HG03460 (cell line): ENCODE results near the gene SDC1.
"Not testable (repeated sequence)": the region's sequence is repeated elsewhere in the genome, so short reads cannot be mapped to it uniquely, and the experiment has no call there.

Experiments used
- ATAC-seq: cut with Tn5 transposase; IDR thresholded peaks from one replicate; pipeline ENCODE4 v1.9.1; 2021; ENCODE audit not compliant: unreplicated experiment

SDC1 gene, protein sequence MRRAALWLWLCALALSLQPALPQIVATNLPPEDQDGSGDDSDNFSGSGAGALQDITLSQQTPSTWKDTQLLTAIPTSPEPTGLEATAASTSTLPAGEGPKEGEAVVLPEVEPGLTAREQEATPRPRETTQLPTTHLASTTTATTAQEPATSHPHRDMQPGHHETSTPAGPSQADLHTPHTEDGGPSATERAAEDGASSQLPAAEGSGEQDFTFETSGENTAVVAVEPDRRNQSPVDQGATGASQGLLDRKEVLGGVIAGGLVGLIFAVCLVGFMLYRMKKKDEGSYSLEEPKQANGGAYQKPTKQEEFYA

DNA sequence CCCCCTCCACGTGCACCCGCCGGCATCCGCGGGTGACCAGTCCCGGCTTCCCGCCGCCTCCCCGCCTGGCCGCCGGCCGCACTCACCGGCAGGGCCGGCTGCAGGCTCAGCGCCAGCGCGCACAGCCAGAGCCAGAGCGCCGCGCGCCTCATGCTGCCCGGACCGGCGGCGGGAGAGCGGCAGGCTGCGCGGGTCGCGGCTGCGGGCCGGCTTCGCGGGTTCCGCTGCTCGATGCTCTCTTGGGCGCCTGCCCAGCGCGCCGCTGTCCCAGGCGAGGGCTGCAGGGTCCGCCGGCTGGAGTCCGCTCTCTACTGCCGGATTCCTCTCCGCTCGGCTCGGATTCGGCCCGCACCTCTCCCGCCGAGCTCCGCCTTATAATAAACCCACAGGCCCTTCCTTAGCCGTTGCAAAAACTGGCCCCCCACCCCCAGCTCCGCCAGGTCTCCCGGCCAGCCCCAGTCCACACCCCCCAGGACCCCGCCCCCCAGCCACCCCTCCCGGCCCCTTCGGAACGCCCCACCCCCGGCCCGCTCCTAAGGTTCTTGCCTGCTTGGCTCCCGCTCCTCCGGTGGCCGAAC lies at the start of gene SDC1:
SDC1 (minus strand) TSS at position 415 of the 578 bp plus-strand sequence; CDS start at position 152, 263 bp downstream.
- ATAC-seq, result no peak

DNA sequence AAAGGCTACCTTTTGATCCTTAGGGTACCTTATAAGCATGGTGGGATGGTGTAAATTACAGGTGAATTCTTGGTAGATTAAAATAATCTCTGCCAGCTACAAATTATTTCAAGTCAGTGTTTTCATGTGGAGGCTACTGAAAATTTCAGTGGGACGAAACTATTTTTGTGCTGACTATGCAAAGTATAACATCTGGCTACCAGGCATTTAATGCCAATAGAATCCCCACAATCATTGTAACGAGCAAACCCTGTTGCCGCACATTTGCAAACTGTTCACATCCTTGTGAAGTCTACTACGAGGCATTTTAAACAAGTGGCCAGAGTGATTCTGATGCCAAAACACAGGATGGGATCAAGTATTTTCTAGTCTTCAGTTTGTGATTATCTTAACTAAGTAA lies 48.1 kb upstream of the SDC1 start:
- ATAC-seq, result no peak

DNA sequence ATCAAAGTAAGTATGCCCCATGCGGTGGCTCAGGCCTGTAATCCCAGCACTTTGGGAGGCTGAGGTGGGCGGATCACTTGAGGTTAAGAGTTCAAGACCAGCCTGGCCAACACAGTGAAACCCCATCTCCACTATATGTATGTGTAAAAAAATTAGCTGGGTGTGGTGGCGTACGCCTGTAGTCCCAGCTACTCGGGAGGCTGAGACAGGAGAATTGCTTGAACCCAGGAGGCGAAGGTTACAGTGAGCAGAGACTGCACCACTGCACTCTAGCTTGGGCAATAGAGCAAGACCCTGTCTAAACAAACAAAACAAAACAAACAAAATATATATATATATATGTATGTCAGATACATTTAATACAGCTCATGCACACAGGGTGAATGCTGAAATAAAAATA lies 43.4 kb upstream of the SDC1 start:
- ATAC-seq, result not testable (repeated sequence)

DNA sequence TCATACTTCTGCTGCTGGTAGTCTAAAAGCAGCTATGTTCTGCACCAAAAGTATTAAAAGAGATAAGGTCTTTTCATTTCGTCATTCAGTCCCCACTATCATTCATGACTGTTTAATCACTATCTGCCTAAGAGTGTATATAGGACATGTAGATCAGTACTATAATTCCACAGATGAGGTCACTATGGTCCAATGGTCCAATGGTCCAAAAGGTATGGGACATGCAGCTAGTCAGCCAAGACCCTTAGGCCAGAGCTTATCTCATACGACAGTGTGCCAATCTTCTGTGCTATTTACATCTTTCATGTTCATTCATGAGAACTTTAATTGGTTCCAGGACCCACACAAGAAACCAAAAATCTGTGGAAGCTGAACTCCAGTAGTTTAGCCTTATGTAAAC lies 42.6 kb upstream of the SDC1 start:
- no peak for ATAC-seq

DNA sequence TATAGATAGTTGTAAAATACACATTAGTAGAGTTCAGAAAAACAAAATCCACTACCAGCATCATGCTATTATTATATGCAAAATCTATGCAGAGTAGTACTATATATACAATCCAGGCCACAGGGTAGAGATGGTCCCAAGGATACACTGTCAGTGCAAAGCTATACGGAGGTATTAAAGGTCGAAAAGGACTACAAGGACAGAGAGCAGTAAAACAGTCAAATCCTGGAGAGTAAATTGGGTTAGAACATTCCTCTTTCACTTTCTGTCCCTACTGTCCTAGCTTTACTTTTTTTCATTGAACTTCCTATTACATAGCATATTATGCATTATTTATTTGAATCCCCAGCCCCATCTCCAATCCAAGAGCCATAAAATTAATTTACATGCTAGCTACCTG lies 39.7 kb upstream of the SDC1 start:
- ATAC-seq, result no peak

DNA sequence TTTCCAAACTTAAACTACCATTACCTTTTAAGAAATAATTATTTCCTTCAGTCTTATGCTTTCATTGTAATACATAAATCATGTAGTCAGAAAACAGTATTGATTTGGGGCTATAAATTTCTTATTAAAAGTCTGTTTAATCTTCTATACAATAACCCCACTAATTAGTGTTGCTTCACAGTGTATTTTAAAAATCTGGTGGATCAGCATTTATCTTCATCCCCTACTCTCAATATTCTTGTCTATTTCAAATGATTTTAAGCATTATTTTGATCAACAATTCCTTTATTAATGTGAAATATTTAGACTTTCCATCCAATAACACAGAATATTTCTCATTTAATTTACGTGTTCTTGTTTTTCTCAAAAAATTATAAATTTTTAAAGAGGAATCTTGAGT lies 32.5 kb upstream of the SDC1 start:
- ATAC-seq, result no peak

DNA sequence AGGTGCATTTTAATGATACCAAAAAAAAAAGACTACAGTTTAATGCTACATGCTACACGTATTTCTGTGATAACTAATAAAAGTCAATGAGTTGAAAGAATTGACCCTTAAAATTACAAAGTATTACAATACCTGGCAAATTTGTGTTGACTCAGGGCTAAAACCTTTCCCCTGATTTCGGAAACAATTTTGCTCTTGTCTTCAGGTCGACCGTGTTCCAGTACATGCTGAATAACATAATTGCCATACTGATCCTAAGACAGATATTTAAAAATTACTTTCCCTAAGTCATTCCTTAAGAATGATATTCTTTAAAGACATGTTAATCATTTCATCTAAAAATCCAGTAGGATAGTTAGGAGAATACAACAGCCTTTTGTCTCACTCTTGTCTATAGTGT lies 29.8 kb upstream of the SDC1 start:
- ATAC-seq, result no peak

DNA sequence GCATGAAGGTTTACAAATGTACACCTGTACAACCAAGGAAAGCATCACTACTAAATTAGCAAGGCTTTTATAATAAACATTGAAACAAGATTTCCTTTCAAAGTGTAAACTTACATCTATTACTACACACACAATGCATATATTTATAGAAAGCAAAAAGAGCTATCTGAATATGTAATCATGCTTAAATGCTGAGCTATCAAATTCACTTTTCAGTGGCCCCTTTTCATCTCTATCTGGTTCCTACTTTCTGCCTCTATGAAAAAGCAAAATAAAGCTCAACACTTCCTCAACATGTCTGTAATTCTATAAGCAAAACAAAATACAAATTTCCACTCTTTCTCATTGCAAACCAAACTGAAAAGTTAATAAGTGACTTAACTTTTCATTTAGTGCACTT lies 25.5 kb upstream of the SDC1 start:
- no peak for ATAC-seq

DNA sequence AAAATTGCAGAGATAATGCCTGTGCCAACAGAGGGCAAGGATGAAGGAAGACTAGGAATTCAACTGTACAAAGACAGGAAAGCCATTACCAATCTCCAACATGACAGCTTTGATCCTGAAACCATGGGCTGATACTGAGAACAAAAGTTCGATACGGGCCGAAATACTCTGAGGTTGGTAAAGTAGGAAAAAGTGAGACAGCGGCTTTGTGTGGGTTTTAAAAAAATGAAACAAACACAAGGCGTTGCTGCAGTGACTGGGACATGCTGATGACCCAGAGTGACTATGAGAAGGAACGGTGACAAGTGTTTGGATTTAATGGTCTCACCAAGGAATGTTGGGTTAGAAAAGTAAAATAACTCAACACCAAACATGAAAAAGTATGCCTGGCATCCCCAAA lies 24.2 kb upstream of the SDC1 start:
- no peak for ATAC-seq

DNA sequence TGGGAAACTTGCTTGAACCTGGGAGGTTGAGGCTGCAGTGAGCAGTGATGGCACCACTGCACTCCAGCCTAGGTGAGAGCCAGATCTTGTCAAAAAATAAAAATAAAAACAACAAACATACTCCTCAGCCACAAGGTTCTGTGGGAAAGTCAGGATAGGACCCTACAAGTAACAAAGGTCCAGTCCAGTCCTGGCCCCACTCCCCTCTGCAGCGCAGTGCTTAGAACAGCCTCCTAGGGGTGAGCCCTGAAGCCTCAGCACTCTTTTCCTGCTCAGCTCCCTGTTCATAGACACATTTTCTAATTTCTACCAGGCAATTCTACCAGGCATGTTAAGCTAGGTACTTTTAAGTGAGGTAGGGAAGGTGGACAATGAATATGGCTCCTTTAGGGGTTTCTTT lies 22.2 kb upstream of the SDC1 start:
- no peak for ATAC-seq

DNA sequence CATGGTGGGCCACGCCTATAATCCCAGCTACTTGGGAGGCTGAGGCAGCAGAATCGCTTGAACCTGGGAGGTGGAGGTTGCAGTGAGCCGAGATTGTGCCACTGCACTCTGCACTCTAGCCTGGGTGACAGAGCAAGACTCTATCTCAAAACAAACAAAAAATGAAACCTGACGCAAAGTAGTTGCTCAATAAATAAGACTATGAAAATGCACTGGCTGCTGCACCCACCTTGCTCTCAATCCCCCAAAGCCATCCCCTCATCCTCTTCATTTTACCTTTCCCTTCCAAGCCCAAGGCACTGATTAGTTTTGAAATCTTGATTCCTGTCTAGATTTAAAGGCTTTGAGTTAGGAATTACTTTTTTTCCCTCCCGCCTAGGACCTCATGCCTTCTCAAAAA lies 18.7 kb upstream of the SDC1 start:
- not testable (repeated sequence) for ATAC-seq

DNA sequence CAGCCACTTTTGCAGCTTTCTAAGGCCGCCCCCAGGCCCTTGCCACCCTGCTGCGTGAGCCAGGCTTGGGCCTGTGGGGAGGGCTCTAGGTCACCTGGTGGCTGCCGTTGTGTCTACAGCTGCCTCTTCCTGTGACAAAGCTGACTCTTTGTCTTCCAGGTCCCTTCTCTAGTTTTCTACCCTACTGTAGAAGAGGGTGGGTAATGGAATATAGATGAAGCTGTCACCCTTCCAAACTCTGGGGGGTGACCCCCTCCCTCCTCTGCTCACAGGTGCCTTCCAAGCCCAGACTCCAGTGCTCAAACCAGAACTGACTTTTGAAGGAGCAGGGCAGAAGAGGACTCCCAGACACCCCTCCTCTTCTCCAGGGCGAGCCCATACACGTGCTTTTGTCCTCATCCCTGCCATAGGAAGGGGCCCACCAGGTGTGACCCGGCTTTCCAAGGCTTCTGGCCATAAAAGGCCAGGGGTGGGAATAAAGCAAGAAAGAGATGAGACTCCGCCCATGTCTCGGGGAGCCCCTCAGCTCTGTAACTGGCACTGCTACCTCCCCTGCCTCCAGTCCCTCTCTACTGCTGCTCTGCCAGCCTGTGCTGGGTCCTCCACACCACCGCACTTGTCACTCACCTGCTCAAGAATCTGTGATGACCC lies 17.9 kb upstream of the SDC1 start:
- ATAC-seq, result no peak

DNA sequence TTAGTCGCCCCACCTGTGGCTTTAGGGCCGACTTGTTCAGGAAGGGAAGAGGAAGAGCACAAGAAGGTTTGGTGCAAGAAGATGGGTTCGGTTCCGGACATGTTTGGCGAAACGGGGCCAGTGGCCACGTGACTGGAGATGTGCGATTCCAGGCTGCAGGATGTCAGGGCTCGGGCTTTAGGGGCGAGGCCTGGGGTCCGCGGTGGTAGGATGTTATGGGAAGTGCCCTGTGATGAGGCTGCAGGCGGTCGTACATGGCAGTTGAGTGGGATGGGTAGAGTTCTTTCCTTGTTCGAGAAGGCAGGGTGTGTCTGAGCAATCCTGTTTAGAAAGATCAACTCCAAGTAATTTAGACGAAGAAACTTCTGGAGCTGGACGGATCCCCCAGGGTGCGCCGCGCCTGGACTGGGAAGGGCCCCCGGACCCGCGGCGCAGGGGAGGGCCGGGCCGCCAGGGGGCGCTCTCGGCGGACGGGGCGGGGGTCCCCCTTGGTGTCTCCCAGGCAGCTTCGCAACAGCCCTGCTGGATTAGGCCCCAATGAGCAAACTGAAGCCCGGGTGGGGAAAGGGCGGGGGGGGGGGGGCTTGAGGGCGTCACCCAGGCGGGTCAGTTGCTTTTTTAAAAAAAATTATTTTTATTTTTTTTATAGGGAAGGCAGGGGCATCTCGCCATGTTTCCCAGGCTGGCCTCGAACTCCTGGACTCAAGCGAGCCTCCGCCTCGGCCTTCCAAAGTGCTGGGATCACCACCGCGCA lies 17.2 kb upstream of the SDC1 start:
- no peak for ATAC-seq

DNA sequence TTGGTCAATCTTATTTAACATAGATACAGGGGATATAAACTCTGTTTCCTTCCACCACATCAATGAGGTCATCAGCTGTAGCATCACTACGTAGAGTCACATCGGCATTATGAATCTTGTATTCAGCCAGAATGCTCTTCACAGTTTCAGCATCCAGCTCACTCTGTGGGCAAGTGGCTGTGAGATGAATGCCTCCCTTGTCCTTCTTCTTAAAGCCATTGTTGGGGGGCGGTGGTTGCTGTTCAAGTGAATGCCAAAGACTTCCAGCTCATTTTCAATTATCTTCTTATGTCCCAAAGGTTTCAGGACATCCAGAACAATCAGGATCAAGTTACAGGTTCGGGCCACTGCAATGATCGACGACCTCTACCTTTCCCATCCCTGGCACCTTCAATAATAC lies 15.4 kb upstream of the SDC1 start:
- not testable (repeated sequence) for ATAC-seq

DNA sequence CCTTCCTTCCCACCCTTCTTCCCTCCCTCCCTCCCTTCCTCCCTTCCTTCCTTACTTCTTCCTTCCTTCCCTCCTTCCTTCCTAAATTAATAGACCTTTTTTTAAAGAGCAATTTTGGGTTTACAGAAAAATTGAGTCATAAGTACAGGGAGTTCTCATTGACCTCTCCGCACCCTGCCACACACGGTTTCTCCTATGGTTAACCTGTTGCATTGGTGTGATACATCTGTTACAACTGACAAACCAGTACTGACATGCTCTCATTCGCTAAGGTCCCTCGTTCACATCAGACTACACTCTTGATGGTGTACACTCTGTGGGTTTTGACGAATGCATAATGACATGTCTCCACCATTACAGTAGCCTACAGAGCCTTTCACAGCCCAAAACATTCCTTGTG lies 11.6 kb upstream of the SDC1 start:
- ATAC-seq, result no peak

DNA sequence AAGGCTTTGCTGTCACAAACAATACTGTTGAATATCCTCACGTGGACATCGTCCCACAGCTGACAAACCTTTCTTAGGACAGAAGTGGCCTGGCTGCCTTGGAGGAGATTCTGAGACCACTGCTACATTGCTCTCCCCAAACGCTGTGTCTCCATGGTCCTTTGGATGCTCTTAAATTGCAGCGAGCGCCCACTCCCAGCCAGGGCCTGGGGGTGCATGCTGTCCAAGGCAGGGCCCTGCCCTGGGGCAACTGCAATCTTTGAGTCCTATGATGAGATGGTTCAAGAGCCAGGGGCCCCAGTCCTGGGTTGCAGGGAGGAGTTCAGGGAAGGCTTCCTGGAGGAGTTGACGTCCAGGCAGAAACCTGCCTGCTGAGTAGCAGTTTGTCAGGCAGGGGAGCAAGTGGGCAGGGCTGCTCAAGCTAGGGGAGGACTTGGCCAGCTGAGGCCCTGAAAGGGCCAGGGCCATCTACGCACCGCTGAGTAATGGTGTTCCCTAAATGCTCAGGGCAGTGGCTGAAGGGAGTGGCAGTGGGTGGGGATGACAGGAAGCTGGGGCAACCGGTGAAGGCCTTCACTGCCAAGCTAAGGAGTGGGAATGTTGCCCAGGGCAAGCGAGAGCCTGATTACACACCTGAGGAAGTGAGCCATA lies 10.8 kb upstream of the SDC1 start:
- no peak for ATAC-seq

DNA sequence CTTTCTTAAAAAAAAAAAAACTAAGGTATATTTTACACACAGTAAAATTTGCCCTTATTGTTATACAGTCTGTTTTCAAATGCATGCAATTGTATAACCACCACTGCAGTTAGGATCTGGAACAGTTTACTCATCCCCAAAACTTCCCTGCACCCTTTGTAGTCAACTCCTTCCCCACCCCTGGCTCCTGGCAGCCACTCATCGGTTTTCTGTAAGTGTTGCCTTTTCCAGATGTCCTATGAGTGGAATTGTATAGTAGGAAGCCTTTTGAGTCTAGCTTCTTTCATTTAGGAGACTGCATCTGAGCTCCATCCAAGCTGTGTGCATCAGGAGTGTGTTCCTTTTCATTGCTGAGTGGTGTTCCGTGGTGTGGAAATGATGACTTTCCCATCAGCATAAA lies 9.7 kb upstream of the SDC1 start:
- ATAC-seq, result not testable (repeated sequence)

DNA sequence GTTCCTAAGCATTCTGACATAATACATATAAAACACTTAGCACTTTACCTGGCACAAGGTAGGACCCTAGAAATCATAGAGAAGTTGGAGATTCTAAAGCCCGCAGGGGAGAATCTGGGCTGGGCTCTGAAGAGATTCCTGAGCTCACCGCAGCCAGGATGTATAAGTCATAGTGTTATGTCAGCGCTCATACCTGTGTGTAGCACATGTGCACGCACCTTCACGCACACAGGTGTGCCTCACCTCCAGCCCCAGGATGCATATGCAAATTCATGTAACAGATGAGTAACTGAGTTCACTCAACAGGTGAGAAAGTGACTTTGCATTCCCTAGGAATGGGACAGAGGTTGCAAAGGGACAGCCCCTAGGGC lies 7.9 kb upstream of the SDC1 start:
- no peak for ATAC-seq

DNA sequence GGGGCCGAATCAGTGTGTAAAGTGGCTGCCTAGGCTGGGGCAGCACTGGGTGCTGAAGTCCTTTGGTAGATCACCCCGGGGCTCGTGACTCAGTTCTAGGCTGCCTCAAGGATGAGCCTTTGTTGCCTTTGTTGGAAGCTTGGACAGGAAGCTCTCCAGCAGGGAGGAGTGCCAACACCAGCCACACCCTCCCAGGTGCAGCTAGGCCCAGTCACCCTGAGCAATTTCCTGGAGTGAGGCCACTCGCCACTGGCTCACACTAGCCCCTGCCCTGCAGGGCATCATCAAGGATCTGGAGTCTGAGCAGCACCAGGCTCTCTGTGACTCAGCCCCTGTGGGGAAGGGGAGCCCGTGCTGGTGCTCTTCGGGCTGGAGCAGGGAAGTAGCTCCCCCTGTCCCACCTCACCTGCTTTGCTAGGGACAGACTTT lies 6.7 kb upstream of the SDC1 start:
- no peak for ATAC-seq

DNA sequence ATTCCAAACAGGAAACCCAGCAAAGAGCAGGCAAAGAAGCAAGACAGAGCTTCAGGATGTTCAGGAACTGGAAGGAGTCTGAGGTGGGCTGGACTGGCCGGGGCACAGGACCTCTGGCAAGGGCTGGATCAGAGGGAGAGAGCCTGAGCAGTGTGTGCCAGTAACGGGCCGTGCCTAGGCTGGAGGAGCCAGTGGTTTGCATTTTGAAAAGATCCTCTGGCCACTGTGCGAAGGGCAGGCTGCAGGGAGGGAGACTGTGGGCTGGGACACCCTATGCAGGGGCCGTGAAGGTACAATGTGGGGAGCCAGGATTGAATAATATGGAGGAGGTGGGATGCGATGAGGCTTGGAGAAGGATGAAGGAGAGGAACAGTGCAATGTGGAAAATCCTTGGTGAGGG lies 6.2 kb upstream of the SDC1 start:
- no peak for ATAC-seq

DNA sequence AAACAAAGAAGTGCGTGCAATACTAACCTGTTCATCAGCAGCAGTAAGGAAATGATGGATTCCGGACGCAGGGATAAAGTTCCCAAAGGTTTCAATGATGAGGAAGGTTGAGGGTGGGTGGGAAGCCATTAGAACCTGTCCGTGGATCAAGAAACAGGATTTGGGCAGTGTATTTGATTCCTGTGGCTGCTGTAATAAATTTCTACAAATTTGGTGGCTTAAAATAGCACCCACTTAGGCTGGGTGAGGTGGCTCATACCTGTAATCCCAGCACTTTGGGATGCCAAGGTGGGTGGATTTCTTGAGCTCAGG lies 5.1 kb upstream of the SDC1 start:
- ATAC-seq, result no peak
